Right atrium auricular region (tissue), 2 donors: ENCODE results near the gene TTC9. TPM values are rescaled to one million over a fixed set of nuclear protein-coding genes. Genes with fewer than 3 reads are reported as not detected.

Source experiments
- DNase-seq: peaks from one replicate; pipeline ENCODE4 v3.0.0-alpha.2; 2019; ENCODE audit warnings: low spot score
- H3K27ac ChIP-seq, 2 donors: fragments of 200-600 bp; sonication (generic); 1 replicate in 1 of 2; 2 replicates in 1 of 2; pipeline ENCODE4 v1.5.1; 2016 to 2019
- H3K27me3 ChIP-seq, 2 donors: fragments of 200-600 bp; sonication (generic); one replicate each; pipeline versions ENCODE4 v1.5.1 to v1.6.0; 2017 to 2019
- H3K36me3 ChIP-seq: fragments of 200-600 bp; sonication (generic); one replicate; pipeline ENCODE4 v1.5.1; 2016
- H3K4me1 ChIP-seq, 2 donors: fragments of 200-600 bp; sonication (generic); one replicate each; pipeline versions ENCODE4 v1.5.1 to v1.6.0; 2017 to 2019
- H3K4me3 ChIP-seq, 2 donors: fragments of 200-600 bp; sonication (generic); 1 replicate in 1 of 2; 2 replicates in 1 of 2; pipeline ENCODE4 v1.5.1; 2017 to 2019; ENCODE audit warnings: mild to moderate bottlenecking in 1 of 2, moderate library complexity in 1 of 2
- H3K9me3 ChIP-seq, 2 donors: fragments of 200-600 bp; sonication (generic); one replicate each; pipeline ENCODE4 v1.5.1; 2019
- total RNA-seq, 2 donors: library from RNA; depleted of rRNA; stranded (reverse); fragments of >200 nt; gene quantifications; one replicate each; pipeline ENCODE4 v1.1.0, GENCODE V29; 2016
- TF ChIP-seq, protein P1 (sequence below), 2 donors: fragments of 200-600 bp; sonication (generic); IDR thresholded peaks; one replicate each; pipeline ENCODE4 v1.5.1; 2019; ENCODE audit warnings: antibody characterized with exemption in 2 of 2

Gene TTC9
- total RNA-seq, 2 donors from 2014 or later, result 2.2 to 5.3 TPM

DNA sequence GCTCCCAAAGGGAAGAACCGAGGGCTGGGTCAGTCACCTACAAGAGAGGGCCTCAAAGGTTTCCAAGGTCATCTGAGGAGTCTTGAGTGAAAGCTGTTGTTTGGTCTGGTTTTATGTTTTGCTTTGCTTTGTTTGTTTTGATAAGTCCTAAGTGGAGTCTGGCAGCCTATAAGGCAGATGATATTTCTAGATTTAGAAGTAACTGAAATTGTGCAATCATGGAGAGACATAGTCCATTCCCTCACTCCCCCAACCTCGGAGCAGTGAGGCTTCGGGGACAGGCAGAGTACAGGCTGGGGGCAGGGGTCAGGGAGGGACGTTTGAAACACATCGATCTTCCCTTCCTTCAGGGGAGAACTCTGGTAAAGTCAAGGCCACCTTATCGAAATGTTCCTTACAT, 42.3 kb downstream of the TTC9 start:
- H3K9me3 ChIP-seq, result no peaks in the 10 kb centered on the region
- TF ChIP-seq, protein P1, sequence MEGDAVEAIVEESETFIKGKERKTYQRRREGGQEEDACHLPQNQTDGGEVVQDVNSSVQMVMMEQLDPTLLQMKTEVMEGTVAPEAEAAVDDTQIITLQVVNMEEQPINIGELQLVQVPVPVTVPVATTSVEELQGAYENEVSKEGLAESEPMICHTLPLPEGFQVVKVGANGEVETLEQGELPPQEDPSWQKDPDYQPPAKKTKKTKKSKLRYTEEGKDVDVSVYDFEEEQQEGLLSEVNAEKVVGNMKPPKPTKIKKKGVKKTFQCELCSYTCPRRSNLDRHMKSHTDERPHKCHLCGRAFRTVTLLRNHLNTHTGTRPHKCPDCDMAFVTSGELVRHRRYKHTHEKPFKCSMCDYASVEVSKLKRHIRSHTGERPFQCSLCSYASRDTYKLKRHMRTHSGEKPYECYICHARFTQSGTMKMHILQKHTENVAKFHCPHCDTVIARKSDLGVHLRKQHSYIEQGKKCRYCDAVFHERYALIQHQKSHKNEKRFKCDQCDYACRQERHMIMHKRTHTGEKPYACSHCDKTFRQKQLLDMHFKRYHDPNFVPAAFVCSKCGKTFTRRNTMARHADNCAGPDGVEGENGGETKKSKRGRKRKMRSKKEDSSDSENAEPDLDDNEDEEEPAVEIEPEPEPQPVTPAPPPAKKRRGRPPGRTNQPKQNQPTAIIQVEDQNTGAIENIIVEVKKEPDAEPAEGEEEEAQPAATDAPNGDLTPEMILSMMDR (IDR thresholded peaks at IDR 0.05), result no peak
- no peak for DNase-seq
- H3K36me3 ChIP-seq, result no peaks in the 10 kb centered on the region
- no peak overlapping the region for H3K27ac ChIP-seq
- H3K4me1 ChIP-seq, result no peaks in the 10 kb centered on the region
- H3K27me3 ChIP-seq, result no peaks in the 10 kb centered on the region
- H3K4me3 ChIP-seq, result no peak overlapping the region

DNA sequence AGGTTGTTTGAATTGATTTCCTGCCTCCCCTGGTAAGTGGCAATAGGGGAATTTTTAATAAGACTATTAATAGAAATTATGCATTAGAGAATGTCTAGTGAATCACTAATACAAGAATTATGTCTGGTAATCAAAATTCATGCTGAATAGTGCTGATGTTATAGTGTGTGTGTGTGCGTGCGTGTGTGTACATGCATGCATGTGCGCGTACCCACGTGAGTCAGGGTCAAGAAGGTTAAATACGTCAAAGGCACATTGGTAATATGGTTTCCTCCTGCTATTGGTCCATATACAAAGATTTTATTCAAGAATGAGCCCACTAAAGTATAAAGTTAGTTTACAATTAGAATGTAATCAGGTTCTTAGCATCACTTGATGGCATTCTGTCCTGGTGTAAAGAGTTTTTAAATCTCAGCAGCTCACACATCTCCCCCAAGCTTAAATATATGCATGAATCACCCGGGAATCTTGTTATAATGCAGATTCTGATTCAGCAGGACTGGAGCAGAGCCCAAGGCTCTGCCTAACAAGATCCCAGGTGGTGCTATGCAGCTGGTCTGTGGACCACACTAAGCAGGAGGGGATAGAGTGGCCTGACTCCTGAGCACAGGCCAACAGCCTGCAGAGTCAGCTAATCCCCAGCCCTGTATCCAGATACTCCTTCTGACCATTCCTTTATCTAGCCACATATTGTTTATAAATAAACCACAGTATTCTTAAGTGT, 43.9 kb downstream of the TTC9 start:
- TF ChIP-seq, protein P1 (IDR thresholded peaks at IDR 0.05), result no peak
- H3K4me1 ChIP-seq, result no peaks in the 10 kb centered on the region
- H3K36me3 ChIP-seq, result no peaks in the 10 kb centered on the region
- no peak for DNase-seq
- no peaks in the 10 kb centered on the region for H3K27me3 ChIP-seq
- H3K4me3 ChIP-seq, result no peak overlapping the region
- no peak overlapping the region for H3K27ac ChIP-seq
- no peaks in the 10 kb centered on the region for H3K9me3 ChIP-seq

- H3K27ac ChIP-seq, result no peak overlapping the region
- H3K36me3 ChIP-seq, result no peaks in the 10 kb centered on the region
- H3K4me1 ChIP-seq, result no peaks in the 10 kb centered on the region
- DNase-seq, result peak; percentile 65
- TF ChIP-seq, protein P1 (IDR thresholded peaks at IDR 0.05), result no peak
- no peak overlapping the region for H3K4me3 ChIP-seq
- no peaks in the 10 kb centered on the region for H3K9me3 ChIP-seq
- H3K27me3 ChIP-seq, result no peaks in the 10 kb centered on the region
Measured at GRCh38 chr14:70692210-70692609, 50.5 kb downstream of the TTC9 start.

- no peak for DNase-seq
- H3K27ac ChIP-seq, result no peak overlapping the region
- H3K4me1 ChIP-seq, result peaks cover 0 to 10% of the 10 kb centered on the region in 2 donors
- no peaks in the 10 kb centered on the region for H3K9me3 ChIP-seq
- H3K4me3 ChIP-seq, result no peak overlapping the region
- no peaks in the 10 kb centered on the region for H3K36me3 ChIP-seq
- TF ChIP-seq, protein P1 (IDR thresholded peaks at IDR 0.05), result no peak
- no peaks in the 10 kb centered on the region for H3K27me3 ChIP-seq
Measured at GRCh38 chr14:70696026-70696425, 54.3 kb downstream of the TTC9 start.

GRCh38 chr14:70697701-70698100, 56.0 kb downstream of the TTC9 start:
- no peaks in the 10 kb centered on the region for H3K27me3 ChIP-seq
- H3K27ac ChIP-seq, result no peak overlapping the region
- no peak for DNase-seq
- no peaks in the 10 kb centered on the region for H3K9me3 ChIP-seq
- H3K4me1 ChIP-seq, result peaks cover 0 to 10% of the 10 kb centered on the region in 2 donors
- no peak overlapping the region for H3K4me3 ChIP-seq
- H3K36me3 ChIP-seq, result no peaks in the 10 kb centered on the region
- TF ChIP-seq, protein P1 (IDR thresholded peaks at IDR 0.05), result no peak

DNA sequence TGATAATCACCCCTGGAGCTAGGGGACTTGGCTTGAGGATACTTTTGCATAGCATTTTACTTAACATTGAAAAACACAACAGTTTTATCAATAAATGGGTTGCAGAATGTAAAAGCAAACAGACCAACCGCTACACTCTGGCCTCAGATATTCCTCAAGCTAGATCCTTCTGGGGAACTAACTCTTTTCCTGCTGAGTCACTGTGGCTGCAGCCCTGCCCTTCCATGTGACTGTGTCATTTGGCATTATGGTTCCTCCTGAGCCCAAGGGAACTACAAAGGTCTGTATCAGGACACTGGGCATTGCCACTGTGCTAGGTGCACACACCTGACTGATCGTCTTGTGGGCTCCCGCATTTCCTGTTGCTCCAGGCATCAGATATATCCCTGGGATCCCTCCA, 56.6 kb downstream of the TTC9 start:
- H3K9me3 ChIP-seq, result no peaks in the 10 kb centered on the region
- H3K4me3 ChIP-seq, result no peak overlapping the region
- no peaks in the 10 kb centered on the region for H3K27me3 ChIP-seq
- peaks cover 0 to 10% of the 10 kb centered on the region in 2 donors for H3K4me1 ChIP-seq
- no peaks in the 10 kb centered on the region for H3K36me3 ChIP-seq
- peak; percentile 67 for DNase-seq
- no peak overlapping the region for H3K27ac ChIP-seq
- TF ChIP-seq, protein P1 (IDR thresholded peaks at IDR 0.05), result no peak
